GM19455 (cell line): Measurements from ENCODE around the gene PARD6G.
A peak's percentile ranks its signal among the peaks of the same experiment; 100 is the strongest.

Experiments
- ATAC-seq: cut with Tn5 transposase; IDR thresholded peaks from one replicate; pipeline ENCODE4 v1.9.1; 2021; ENCODE audit not compliant: unreplicated experiment

Gene PARD6G

GRCh38 chr18:80213182-80213581, 34.1 kb downstream of the PARD6G start:
- no peak for ATAC-seq

- no peak for ATAC-seq
These were observed 36.8 kb downstream of the PARD6G start for GRCh38 chr18:80210312-80211083.

- no peak for ATAC-seq
These were observed 38.7 kb downstream of the PARD6G start for GRCh38 chr18:80208620-80209019.

GRCh38 chr18:80205294-80205693, 42.0 kb downstream of the PARD6G start:
- ATAC-seq = no peak

- ATAC-seq = no peak
These were observed 43.2 kb downstream of the PARD6G start for GRCh38 chr18:80204142-80204541.

GRCh38 chr18:80203249-80203648, 44.1 kb downstream of the PARD6G start:
- ATAC-seq = no peak

GRCh38 chr18:80202264-80202998, 44.9 kb downstream of the PARD6G start:
- peak; percentile 94 for ATAC-seq

- peak; percentile 8 for ATAC-seq
These were observed 45.6 kb downstream of the PARD6G start for GRCh38 chr18:80201739-80202138.

- ATAC-seq = no peak
These were observed 46.2 kb downstream of the PARD6G start for GRCh38 chr18:80200932-80201672.

GRCh38 chr18:80200171-80200931, 47.0 kb downstream of the PARD6G start:
- no peak for ATAC-seq

- ATAC-seq = no peak
These were observed 48.1 kb downstream of the PARD6G start for GRCh38 chr18:80198994-80199748.

- no peak for ATAC-seq
These were observed 48.9 kb downstream of the PARD6G start for GRCh38 chr18:80198391-80198790.

- no peak for ATAC-seq
These were observed 49.8 kb downstream of the PARD6G start for GRCh38 chr18:80197528-80197927.

GRCh38 chr18:80196528-80197320, 50.6 kb downstream of the PARD6G start:
- no peak for ATAC-seq

- ATAC-seq = no peak
These were observed 52.3 kb downstream of the PARD6G start for GRCh38 chr18:80194874-80195570.

- ATAC-seq = no peak
These were observed 53.6 kb downstream of the PARD6G start for GRCh38 chr18:80193701-80194100.

- ATAC-seq = no peak
These were observed 54.5 kb downstream of the PARD6G start for GRCh38 chr18:80192653-80193385.
